ENCODE data around the gene SFRP2.

Gene SFRP2

DNA sequence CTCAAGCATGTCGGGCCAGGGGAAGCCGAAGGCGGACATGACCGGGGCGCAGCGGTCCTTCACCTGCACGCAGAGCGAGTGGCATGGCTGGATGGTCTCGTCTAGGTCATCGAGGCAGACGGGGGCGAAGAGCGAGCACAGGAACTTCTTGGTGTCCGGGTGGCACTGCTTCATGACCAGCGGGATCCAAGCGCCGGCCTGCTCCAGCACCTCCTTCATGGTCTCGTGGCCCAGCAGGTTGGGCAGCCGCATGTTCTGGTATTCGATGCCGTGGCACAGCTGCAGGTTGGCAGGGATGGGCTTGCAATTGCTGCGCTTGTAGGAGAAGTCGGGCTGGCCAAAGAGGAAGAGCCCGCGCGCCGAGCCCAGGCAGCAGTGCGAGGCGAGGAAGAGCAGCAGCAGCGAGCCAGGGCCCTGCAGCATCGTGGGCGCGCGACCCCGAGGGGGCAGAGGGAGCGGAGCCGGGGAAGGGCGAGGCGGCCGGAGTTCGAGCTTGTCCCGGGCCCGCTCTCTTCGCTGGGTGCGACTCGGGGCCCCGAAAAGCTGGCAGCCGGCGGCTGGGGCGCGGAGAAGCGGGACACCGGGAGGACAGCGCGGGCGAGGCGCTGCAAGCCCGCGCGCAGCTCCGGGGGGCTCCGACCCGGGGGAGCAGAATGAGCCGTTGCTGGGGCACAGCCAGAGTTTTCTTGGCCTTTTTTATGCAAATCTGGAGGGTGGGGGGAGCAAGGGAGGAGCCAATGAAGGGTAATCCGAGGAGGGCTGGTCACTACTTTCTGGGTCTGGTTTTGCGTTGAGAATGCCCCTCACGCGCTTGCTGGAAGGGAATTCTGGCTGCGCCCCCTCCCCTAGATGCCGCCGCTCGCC is at the start of gene SFRP2:
Gene SFRP2, minus strand, starts transcription at position 671 of the 864 bp plus-strand sequence. Its CDS starts 248 bp downstream, at position 423.
- no peak for DNase-seq

- DNase-seq, result no peak
Observed at GRCh38 chr4:153838564-153838963, 49.7 kb upstream of the SFRP2 start.

DNA sequence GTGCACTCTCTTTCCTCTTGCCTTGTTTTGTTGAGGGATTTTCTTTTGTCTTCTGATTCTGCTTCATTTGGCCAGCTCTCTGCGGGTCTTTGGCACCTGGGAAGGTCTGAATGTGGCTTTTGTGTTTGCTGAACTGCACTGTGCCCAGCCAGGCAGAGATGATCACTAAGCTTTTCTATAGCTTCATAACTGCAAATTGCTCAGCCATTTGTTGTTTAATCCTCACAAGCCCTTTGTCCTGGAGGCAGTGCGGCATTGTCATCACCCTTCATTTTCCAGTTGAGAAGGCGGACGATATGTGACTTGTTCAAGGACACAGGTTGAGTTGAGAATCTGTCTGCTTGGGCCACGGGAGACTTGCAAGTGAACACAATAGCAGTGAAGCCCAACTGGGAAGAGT is 46.0 kb upstream of the SFRP2 start:
- no peak for DNase-seq

GRCh38 chr4:153832720-153833287 is 43.9 kb upstream of the SFRP2 start:
- DNase-seq, result no peak

- no peak for DNase-seq
Observed at GRCh38 chr4:153832054-153832453, 43.2 kb upstream of the SFRP2 start.

DNA sequence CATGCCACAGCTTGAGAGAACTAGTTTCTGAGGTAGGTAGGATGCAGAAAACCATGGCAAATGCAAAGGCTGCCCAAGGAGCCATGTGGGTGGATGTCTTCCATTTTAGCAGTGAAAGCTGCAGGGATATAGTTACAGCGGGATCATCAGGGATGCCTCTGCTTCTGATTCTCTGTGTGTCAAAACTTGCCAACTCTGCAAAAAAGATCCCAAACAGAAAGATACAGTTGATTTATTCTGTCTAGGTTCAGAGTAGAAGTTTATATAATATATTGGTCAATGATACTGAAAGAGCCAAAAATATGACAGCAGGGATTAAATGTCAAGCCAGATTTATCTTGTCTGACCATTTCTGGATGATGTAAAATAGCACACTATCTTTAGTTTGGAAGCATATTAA is 42.4 kb upstream of the SFRP2 start:
- no peak for DNase-seq

DNA sequence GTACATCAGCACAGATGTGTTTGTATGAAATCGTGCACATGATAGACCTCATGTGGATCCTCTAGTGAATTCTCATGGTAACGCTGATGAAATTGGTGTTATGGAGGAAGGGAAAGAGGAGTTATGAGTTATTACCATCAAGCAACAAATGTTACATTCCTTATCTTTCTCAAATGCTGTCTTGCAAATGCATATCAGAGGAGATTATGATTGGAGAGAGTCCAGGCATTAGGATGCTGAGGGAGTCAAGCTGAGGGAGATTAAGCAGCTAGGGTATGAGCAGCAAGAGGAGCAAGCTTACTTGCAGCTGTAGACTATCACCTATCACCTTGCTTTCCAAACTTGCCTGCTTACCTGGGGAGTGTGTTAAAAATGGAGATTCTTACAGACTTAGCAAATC is 36.8 kb upstream of the SFRP2 start:
- no peak for DNase-seq

DNA sequence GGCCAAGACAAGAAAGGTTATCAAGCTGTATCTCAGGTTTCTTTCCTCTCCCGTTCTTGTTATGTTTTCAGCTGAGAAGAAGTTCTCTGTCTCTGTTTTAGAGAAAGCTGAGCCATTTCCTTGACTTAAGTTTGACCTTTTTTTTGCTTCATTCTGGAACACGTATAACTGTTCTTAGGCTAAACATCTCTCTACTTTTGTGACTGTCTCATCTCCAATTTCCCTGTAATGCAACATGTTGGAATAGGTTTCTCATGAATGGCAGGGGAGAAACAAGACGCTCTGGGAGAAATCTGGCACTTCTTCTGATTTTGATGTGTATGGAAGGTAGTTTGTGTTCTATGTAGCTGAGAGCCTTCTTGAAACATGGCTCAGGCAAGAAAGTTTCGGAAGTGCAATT is 36.2 kb upstream of the SFRP2 start:
- DNase-seq, result no peak

- no peak for DNase-seq
Observed at GRCh38 chr4:153824501-153824900, 35.6 kb upstream of the SFRP2 start.

- DNase-seq, result no peak
Observed at GRCh38 chr4:153823483-153823882, 34.6 kb upstream of the SFRP2 start.

GRCh38 chr4:153822316-153822715 is 33.4 kb upstream of the SFRP2 start:
- DNase-seq, result no peak

DNA sequence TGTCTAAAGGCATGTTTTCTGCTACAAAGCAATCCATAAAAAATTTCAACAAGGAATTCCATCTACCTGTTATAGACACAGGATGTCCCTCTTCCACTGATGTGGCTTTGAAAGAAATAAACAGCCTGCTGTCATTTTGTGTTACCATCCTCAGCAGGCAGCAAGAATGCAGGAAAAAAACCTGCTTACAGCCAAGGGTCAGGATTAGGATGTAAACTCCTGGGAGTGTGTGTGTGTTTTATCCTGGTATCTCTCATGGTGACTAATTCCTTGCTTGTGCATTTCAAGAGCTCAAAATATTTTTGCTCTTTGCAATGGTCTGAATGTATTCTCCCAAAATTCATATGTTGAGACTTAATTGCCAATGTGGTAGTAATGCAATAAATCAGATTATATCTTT is 28.6 kb upstream of the SFRP2 start:
- DNase-seq, result no peak

GRCh38 chr4:153816542-153816941 is 27.7 kb upstream of the SFRP2 start:
- no peak for DNase-seq

GRCh38 chr4:153814789-153815188 is 25.9 kb upstream of the SFRP2 start:
- no peak for DNase-seq

DNA sequence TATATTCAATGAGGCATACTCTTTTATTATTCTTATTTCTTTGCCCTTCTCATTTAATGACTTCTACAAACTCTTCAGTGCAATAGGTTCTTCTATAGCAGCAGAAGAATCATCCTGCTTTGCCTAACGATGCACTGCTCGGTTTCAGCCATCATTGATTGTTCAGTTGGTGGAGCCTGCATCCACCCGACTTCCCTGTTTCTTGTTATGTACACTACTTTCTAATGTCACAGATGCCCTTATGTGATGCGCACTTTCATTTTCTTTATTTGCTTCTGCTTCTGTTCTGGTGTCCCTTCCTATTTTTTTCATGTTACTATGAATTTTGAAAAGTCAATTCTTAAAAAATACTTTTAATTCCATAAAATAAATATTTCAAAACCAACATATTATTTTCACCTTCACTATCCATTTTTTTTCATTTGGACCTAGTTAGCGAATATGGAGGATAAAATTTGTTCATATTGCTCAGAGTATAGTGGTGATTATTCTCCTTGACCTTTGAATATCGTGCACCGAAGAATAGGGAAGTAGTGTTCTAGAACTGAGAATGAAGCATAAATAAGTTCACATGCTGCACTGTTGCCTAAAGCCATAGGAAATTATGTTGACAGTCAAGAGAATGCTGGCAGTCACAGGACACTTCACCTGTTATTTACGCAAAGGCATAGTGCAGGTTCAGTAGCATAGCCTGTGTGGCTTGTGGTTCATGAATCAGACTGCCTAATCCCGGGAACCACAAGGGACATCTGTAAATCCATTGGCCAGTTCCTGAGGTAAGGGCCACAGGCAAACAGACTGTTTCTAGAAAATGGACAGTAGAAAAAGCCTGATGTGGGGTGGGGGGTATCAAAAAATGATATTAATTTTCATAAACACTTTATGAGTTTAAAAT is 21.3 kb upstream of the SFRP2 start:
- DNase-seq, result no peak

DNA sequence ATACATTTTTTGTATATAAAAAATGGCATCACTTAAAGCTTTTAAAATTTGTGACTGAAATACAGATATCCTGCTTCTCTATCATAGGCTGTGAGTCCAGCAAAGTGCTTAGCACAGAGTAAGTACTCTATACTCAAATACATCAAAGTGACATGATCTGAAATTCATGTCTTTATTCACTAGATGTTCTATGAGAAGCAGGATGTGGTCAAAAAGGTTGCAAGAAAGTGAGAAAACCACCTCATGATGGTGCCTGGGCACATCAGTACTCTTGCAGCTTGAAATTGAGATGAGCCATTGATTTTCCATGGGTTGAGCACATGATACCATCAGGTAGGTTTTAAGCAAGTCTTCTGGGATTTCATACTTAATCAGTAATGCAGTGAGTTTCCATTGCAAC is 20.4 kb upstream of the SFRP2 start:
- no peak for DNase-seq

DNA sequence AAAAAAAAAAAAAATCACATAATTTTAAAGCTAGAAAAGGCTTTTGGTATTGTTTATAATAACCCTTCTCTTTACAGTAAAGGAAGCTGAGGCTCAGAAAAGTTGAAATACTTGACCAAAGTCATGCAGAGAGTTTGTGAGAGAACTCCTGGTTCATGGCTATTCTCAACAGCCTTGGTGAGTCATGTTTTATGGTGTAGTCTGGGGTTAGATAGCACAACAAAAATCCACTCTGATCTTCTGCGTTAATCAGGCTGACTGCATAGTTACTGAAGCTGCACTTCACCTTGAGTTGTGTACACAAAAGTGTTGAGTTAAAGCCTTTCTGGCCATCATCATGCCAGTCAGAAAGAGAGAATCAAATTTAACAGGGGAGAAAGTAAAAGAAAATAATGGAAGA is 19.3 kb upstream of the SFRP2 start:
- DNase-seq, result no peak

GRCh38 chr4:153806073-153806472 is 17.2 kb upstream of the SFRP2 start:
- DNase-seq, result no peak

GRCh38 chr4:153804722-153805121 is 15.8 kb upstream of the SFRP2 start:
- DNase-seq, result no peak

- DNase-seq, result no peak
Observed at GRCh38 chr4:153799694-153800074, 10.8 kb upstream of the SFRP2 start.

DNA sequence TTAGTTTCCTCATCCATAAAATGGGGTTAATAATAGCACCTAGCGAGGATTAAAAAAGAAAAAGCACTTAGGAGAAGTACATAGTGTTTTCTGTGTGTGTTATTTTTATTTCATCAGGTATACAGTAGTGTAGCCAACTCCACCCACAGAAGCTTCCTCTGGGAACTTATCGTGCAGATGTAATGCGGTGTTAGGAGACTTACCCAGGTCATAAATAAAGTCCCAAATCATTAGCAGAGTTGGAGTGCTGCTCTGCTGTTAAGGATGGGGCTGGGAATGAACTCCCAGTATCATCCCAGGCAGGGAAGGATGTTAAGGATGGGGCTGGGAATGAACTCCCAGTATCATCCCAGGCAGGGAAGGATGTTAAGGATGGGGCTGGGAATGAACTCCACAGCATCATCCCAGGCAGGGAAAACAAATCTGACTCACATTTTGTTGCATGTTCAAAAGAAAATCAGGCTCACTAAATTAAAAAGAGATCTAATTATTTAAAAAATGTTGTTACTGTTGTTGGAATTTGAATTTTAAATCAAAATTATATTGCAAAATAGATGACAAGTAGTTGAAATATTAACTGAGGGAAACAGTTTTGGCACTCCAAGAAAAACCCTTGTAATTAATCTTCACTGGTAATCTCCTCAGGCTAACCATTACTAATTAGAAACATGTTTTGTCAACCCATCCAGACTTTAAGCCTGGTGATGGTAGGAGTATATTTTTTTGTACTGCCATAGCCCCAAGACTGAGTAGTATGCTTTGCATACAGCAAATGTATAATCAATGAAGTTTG is 10.2 kb upstream of the SFRP2 start:
- no peak for DNase-seq

DNA sequence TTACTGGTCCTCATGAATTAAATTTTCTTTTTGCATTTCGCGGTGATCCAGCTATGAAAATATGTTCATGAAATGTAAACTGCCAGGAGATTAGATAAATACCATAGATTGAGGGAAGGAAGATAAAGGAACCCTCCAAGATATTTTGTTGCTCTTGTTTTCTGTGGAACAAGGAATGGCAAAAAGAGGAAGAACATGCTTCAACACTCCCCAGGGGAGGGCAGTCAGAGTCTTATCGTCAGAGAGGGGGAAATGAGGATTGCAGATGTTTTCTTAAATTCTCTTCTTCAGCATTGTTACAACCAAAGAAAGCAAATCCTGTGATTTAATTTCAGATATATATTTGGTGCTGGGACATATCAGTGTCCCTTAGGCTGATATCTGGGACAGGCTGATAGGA is 9.5 kb upstream of the SFRP2 start:
- no peak for DNase-seq

- DNase-seq, result no peak
Observed at GRCh38 chr4:153794006-153794405, 5.1 kb upstream of the SFRP2 start.
